IPS-NIHi11 (cell line): ENCODE measurements around the gene DEPDC4.
A peak's percentile ranks its signal among the peaks of the same experiment; 100 is the strongest.
"Not testable (repeated sequence)": the region's sequence is repeated elsewhere in the genome, so short reads cannot be mapped to it uniquely, and the experiment has no call there.

Experiments
- DNase-seq: peaks from one replicate; pipeline ENCODE4 v3.0.0; 2012; ENCODE audit warnings: mixed read lengths, low spot score

Gene DEPDC4

DNA sequence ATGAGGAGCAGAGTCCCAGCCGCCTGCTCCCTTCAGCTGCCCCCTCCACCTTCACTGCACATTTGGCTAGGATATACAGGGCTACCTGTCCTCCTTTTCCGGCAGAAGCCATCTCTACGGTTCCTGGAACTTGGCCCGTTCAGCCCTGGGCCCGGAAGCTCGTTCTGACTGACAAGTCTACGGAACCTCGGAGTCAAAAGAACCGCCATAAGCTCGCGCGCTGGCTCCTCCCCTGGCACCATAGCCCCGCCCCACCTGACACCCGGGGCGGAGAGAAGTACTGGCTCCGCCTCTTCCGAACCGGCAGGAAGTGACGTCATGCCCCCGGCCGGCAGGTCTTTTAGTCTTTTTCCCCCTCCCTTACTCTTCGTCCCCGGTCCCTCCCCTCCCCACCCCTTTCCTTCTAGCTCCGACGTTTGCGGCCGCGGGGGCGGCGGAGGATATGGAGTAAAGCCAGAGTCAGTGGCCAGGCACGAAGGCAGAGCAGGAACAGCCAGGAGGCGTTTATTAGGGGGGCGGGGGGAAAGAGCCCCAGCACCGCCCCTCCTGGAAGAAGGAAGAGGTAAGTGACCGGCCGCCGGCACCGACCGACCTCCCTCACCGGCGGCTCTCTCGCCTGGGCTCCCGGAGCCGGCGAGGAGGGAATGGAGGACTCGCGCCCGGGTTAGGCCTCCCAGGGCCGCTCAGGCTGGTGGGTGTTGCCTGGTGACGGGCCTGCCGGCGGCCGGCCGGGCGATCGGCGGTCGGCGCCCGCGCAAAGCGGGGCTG, at the start of gene DEPDC4, which contains the start of gene SCYL2:
DEPDC4 (minus strand) TSS at position 245 of the 768 bp plus-strand sequence; CDS start at position 242, 3 bp downstream.
SCYL2 (plus strand) TSS at position 343 of the 768 bp plus-strand sequence. CDS start 15,794 bp downstream, outside the sequence.
- DNase-seq = peak; percentile 90

DNA sequence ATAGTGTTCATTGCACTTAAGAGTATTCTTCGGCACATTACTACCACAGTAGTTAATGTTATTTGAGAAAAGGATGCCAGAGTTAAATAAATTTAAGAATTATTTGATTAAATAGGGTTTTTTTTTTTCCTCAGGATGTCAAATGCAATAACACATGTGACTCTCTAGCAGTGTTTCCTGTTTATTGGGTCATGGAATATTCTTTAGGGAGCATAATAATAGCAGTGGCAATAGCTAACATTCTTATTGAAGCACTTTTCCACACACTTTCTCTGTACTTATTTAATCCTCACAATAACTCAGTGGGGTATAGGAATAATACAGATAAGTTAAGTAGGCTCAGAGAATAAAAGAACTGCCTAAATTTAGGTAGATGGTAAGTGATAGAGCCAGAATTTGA, 44.4 kb upstream of the DEPDC4 start:
- DNase-seq = no peak

DNA sequence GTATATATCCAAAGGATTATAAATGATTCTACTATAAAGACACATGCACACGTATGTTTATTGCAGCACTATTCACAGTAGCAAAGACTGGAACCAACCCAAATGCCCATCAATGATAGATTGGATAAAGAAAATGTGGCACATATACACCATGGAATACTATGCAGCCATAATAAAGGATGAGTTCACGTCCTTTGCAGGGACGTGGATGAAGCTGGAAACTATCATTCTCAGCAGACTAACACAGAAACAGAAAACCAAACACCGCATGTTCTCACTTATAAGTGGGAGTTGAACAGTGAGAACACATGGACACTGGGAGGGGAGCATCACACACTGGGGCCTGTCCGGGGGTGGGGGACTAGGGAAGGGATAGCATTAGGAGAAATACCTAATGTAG, 41.3 kb upstream of the DEPDC4 start:
- DNase-seq = not testable (repeated sequence)

DNA sequence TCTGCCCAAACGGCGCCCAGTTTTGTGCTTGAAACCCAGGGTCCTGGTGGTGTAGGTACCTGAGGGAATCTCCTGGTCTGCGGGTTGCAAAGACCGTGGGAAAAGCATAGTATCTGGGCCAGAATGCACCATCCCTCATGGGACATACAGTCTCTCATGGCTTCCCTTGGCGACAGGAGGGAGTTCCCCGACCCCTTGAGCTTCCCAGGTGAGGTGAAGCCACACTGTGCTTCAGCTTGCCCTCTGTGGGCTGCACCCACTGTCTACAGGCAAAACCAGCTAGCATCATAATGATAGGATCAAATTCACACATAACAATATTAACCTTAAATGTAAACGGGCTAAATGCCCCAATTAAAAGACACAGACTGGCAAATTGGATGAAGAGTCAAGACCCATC, 37.5 kb upstream of the DEPDC4 start:
- not testable (repeated sequence) for DNase-seq

DNA sequence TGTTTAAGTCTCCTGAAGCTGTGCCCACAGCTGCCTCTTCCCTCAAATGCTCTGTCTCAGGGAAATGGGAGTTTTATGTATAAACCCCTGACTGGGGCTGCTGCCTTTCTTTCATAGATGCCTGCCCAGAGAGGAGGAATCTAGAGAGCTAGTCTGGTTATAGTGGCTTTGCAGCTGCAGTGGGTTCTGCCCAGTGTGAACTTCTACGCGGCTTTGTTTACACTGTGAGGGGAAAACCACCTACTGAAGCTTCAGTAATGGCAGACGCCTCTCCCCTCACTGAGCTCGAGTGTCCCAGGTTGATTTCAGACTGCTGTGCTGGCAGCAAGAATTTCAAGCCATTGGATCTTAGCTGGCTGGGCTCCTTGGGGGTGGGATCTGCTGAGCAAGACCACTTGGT, 37.0 kb upstream of the DEPDC4 start:
- no peak for DNase-seq

DNA sequence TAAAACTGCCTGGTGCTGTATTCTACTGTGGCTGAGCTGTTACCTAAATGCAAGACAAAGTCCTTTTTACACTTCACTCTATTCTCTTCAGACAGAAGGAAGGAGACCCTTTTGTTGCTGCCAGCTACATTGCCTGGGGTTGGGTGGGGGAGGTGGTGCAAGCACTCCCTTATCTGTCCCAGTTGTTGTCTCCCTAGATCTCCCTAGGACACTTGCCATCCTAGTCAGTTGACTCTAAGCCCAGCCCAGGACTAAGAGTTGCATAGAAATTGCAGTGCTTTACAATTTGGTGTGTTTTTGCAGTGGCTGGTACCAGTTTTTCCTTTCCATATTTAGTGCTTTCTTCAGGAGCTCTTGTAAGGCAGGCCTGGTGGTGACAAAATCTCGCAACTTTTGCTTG, 35.2 kb upstream of the DEPDC4 start:
- DNase-seq = no peak

DNA sequence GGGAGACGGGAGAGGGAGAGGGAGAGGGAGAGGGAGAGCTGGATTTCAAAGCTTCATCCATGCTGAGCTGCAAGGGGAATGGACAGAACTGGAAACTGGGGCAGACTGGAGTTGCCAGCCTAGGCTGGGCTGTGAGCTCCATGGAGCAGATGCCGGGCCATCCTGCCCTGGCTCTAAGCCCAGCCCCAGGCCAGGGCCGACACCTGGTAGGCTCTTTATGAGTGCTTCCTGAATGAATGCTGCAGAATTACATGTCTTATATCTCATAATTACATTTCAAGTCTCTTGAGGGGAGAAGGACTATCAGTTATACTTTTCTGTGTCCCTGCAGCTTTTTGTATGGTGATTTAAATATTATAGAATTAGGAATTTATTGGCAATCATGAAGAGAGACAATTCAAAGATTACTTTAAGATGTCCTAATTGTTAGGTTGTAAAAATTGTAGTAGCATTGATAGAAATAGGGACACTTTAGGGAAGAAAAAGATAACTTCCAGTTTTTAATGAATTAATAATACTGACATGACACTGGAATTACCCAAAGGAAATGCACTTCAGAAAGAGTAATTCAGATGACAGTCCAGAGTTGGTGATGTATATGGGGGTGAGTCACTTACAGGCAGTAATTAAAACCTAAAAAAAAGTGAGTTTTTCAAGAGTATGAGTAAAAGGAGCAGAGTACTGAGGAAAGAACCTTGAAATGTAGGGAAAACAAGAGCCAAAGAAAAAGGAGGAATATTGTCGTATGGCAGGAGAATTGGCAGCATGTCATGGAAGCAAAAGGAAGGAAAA, 29.1 kb upstream of the DEPDC4 start:
- no peak for DNase-seq

DNA sequence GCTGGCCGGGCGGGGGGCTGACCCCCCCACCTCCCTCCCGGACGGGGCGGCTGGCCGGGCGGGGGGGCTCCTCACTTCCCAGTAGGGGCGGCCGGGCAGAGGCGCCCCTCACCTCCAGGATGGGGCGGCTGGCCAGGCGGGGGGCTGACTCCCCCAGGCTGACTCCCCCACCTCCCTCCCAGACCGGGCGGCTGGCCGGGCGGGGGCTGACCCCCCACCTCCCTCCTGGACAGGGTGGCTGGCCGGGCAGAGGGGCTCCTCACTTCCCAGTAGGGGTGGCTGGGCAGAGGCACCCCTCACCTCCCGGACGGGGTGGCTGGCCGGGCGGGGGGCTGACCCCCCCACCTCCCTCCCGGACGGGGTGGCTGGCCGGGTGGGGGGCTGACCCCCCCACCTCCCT, 27.5 kb upstream of the DEPDC4 start:
- DNase-seq = not testable (repeated sequence)

DNA sequence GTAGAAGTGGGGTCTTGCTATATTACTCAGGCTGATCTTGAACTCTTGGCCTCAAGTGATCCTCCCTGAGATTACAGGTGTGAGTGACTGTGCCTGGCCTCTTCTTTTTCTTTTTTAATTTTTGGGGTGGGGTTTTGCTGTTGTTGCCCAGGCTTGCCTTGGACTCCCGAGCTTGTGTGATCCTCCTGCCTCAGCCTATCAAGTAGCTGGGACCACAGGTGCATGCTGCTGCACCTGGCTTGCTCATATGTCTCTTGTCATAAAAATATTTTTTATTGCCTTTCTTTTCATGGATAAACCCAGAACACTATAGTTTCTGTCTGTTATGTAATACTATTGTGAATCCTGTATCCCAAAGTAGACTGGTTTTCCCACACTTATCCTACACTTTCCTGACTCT, 26.1 kb upstream of the DEPDC4 start:
- DNase-seq = no peak

DNA sequence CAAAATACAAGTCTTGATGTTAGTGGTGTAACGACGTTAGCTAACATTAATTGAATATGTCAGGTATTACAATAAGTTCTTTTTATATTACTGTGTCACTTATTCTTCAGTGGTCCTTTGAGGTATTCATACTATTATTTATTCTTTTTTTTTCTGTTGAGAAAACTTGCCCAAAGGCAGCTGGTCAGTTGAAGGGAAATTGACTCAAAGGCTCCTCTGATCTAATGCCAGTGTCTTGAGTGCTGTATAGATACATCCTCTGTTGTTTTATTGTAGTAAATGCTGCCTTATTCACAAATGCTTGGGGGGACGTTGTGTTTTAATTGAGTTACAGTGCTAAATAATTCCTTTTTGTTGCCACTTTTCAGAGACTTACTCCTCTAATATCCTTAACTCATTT, 23.1 kb upstream of the DEPDC4 start:
- no peak for DNase-seq

DNA sequence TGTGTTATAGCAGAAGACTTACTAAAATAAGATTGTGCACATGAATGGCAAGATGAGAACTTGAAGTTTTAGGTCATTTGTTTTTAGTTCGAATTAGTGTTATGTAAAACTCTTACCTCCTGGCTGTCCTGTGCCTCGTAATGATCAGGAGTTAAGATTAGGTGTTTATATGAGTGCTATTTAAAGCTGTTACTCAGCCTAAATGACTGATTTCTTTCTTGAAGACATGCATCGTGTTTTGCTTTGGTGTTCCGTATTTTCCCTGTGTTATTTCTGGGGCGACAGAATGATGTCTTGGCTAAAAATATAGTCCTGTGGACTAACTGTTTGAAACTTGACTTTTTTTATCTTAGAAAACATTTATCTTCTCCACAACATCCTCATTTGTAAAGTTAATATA, 22.2 kb upstream of the DEPDC4 start:
- no peak for DNase-seq

DNA sequence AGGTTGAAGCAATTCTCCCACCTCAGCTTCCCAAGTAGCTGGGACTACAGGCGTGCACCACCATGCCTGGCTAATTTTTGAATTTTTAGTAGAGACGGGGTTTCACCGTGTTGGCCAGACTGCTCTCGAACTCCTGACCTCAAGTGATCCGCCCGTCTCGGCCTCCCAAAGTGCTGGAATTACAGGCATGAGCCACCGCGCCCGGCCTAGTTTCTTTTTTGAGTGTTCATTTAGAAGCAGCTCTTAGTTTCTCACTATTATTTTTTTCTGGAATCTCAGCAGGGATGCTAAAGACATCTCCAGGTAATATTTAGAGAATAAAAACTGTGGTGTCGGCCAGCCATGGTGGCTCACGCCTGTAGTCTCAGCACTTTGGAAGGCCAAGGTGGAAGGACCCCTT, 17.7 kb upstream of the DEPDC4 start:
- DNase-seq = not testable (repeated sequence)

DNA sequence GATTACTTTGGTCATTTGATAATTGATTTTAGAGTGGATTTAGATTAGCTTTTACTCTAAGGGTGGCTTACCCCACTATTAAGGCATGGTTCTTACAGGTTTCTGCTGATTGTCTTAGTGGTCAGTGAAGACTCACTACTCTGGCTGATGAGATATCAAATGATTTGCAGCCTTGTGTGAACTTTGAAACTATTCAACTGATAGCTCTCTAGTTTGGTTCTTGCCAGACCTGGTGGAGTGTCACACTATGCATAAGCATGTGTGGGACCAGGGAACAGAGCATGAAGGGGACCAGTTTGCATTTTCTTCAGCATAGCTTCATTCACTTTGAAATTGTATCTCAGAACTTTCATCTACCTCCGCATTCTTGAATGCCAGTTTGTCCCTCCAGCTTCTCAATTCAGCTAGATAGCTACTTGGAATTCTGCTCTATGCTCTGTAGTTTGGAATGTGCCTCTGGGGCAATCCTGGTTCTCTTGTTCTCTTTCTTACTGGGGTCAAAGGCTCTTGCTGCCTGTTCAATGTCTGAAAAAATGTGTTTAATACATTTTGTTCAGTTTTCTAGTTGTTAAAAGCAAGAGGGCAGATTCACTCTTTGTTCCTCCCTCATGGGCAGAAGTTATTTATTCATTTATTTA, 12.8 kb upstream of the DEPDC4 start:
- peak; percentile 26 for DNase-seq

DNA sequence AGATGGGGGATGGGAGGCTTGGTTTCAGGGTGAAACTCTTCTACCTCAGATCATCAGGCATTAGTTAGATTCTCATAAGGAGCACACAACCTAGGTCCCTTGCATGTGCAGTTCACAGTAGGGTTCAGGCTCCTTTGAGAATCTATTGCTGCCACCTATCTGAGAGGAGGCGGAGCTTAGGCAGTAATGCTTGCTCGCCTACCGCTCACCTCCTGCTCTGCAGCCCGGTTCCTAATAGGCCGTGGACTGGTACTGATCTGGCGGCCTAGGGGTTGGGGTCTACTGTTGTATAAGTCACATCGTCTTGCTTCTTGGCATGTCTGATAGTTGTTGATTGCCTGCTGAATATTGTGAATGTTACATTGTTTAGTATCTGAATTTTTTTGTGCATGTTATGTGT, 12.3 kb upstream of the DEPDC4 start:
- DNase-seq = no peak

DNA sequence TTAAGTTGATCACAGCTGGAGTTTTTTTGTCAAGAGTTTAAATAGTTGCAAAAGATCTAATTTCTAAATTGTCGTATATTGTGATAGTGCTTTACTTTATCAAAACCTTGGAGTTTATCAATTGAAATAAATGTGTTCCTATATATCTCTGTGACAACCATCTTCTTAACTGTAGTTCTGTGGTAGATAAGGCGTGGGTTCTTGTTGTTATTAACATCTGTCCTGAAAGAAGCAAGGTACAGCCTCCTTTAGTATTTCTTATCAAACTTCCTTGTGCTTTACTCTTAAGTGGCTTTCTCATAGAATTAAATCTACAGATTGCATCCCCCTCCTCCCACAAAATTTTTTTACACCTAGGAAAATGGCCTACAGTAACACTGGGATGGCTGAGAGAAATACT, 7.4 kb upstream of the DEPDC4 start:
- DNase-seq = no peak

DNA sequence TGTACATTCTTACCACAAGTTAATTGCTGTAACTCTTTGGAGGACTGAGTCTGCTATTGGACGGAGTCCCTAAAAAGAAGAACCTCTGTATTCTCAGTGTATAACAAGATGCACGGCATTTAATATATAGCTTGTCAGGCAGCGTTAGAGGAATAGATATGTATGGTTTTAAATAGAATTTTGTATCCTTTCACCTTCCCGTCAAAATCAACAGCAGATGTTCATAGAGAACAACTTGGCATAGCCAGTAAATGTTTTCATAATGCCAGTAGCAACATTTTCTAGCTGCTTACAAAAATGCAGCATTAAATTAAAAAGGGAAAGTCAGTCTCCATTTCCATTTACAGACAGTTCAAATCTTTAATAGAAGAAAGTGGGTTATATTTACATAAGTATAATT, 6.9 kb upstream of the DEPDC4 start:
- no peak for DNase-seq

DNA sequence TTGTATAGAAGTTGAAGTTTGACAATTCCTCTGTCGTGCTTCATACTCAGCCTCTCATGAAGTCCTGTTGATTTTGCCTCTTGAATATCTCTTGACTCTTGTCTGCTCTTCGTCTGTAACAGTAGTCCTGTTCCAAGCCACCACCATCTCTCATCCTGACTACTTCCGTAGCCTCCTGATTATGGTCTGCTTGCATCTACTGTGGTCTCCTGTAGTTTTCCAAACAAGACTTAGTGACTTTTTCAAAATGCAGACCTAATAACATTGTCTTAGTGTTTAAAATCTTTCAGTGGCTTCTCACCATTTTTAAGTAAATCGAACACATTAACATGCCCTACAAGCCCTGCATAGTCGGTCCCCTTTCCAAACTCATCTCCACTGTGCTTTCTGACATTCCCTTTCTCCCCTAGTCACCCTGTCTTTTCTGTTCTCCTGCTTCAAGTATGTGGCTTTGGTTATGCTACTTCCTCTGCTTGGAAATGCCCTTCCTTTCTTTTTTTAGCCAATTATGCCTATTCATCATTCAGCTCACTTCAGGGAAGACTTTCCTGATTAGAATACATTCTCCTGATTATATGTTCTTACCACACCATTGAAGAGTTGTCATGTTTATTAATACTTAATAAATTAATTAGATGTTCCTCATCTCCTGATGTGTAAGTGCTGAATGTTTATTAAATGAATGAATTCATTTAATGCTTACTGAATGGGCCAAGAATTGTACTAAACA, 2.1 kb upstream of the DEPDC4 start:
- DNase-seq = no peak

DNA sequence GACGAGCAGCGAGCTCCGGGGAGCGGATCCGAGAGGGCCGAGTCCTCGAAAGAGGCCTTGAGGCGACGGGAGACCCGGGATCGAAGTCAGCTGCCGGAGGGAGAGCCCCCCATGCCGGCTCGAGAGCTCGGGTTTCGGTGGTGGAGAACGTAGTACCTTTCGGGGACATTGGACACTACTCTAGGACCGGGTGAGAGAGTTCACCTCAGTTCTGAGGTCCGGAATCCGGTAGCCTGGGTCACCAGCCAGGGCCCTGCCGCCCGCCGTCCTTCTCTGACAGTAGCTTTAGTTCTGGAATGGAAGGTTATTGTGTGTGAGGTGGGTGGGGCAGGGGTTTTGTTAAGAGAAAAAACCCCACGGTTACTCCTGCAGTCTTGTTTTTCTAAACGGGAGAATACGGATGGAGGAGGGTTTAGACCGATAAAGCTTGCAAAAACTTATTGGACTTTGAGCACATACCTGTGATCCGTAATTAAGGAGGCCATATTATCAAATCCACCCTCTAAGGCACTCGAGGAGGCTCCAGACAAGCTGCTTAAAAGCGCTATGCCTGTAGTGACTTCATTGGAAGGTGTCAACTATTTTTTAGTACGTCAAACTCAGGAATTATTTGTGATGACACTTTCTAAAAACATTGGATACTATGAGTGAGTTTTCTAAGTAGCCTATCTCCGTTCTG, 863 bp upstream of the DEPDC4 start:
- no peak for DNase-seq

DNA sequence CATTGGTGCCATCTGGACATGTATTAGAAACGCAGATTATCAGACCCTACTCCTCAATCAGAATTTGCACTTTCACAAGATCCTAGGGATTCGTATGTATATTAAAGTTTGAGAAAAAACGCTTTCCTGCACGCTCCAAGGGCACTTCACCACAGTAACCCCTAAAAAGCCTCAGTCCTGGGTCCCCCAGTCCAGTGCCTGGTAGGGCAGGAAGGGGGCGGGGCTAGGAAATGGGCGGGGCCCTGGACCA, 369 bp downstream of the DEPDC4 start:
- DNase-seq = peak; percentile 94

DNA sequence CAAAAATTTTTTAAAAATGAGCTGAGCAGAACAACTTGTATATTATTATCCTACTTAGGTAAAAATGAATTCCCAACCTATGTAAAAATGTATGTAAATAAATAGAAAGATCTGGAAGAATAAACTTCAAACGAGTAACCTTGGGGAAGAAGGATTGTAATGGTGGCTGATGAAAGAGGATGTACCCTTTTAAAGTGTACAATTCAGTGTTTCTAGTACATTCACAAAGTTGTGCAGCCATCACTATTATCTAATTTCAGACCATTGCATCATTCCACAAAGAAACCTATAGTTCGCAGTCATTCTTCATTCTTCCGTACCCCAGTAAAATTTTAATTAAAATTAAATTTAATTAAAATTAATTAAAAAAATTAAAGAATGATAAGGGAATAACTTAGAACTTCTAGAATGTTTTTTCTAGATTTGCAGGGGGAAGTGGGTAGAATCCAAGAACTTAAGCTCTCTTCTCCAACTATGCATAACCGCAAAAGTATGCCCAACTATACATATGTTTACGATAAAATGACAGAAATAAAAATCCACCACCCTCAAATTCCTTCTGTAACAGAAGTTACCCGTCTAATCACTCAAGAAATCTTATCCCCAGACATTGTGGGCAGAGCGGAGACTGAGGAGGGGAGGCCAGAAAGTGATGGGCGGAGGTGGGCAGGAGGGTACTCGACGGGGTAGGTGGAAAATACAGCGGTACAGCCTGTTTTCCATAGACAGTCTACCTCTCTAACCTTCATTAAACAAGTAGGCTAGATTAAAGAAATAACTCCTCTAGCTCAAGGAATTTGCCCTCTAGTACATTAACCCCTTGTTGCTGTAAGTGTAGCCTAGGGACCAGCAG, 921 bp downstream of the DEPDC4 start:
- peak; percentile 17 for DNase-seq

DNA sequence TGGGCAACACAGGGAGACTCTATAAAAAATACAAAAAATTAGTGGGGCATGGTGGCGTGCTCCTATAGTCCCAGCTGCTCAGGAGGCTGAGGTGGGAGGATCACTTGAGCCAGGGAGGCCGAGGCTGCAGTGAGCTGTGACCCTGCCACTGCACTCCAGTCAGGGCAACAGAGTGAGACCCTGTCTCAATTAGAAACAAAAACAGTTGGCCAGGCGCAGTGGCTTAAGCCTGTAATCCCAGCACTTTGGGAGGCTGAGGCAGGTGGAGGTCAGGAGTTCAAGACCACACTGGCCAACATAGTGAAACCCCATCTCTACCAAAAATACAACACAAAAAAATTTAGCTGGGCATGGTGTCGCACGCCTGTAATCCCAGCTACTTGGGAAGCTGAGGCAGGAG, 1.8 kb downstream of the DEPDC4 start:
- DNase-seq = not testable (repeated sequence)
